Measurements from ENCODE around the gene HAL. TPM values are rescaled to one million over a fixed set of nuclear protein-coding genes. Genes with fewer than 3 reads are reported as not detected.

HAL gene
- total and polyA plus RNA-seq, 4 donors = 62.4 to 174 (median 119) TPM

GRCh38 chr12:95978351-95978750, 17.8 kb downstream of the HAL start:
- H3K4me1 ChIP-seq (ENCODE audit: control insufficient read depth in 4 of 4, insufficient read depth in 4 of 4, low read length in 3 of 4) = peaks cover 4 to 37% (median 25%) of the 10 kb centered on the region in 4 donors
- no peaks in the 10 kb centered on the region for H3K27me3 ChIP-seq (ENCODE audit: control insufficient read depth in 4 of 4, insufficient read depth in 4 of 4, low read length in 3 of 4)
- no peak for DNase-seq (ENCODE audit: low spot score)
- WGBS = 95% methylated on average over 5 of the region's 5 CpGs
- H3K4me3 ChIP-seq (ENCODE audit: low read depth in 1 of 3, low read length in 3 of 3) = no peak overlapping the region
- peaks cover 2 to 46% (median 29%) of the 10 kb centered on the region in 4 donors for H3K36me3 ChIP-seq (ENCODE audit: control insufficient read depth in 4 of 4, insufficient read depth in 3 of 4, low read depth in 1 of 4, low read length in 3 of 4)
- H3K9me3 ChIP-seq (ENCODE audit: control insufficient read depth in 4 of 4, low read length in 3 of 4) = no peaks in the 10 kb centered on the region
- no peak overlapping the region for H3K9ac ChIP-seq (ENCODE audit: low read depth in 1 of 2, low read length in 2 of 2)
- TF ChIP-seq JUND (IDR thresholded peaks at IDR 0.05) (peak in 1 of 2 donors; percentile 4), EGR1 (IDR thresholded peaks at IDR 0.05; ENCODE audit: low read depth in 2 of 2) (no peak)
- H3K27ac ChIP-seq (ENCODE audit: low read depth in 1 of 2, low read length in 2 of 2) = no peak overlapping the region

GRCh38 chr12:95977764-95978305, 18.3 kb downstream of the HAL start:
- no peak overlapping the region for H3K4me3 ChIP-seq (ENCODE audit: low read depth in 1 of 3, low read length in 3 of 3)
- H3K36me3 ChIP-seq (ENCODE audit: control insufficient read depth in 4 of 4, insufficient read depth in 3 of 4, low read depth in 1 of 4, low read length in 3 of 4) = peaks cover 2 to 47% (median 28%) of the 10 kb centered on the region in 4 donors
- peaks cover 4 to 41% (median 30%) of the 10 kb centered on the region in 4 donors for H3K4me1 ChIP-seq (ENCODE audit: control insufficient read depth in 4 of 4, insufficient read depth in 4 of 4, low read length in 3 of 4)
- no peak for DNase-seq (ENCODE audit: low spot score)
- no peaks in the 10 kb centered on the region for H3K9me3 ChIP-seq (ENCODE audit: control insufficient read depth in 4 of 4, low read length in 3 of 4)
- H3K27ac ChIP-seq (ENCODE audit: low read depth in 1 of 2, low read length in 2 of 2) = no peak overlapping the region
- WGBS = 94% methylated on average over 11 of the region's 11 CpGs
- no peaks in the 10 kb centered on the region for H3K27me3 ChIP-seq (ENCODE audit: control insufficient read depth in 4 of 4, insufficient read depth in 4 of 4, low read length in 3 of 4)
- no peak overlapping the region for H3K9ac ChIP-seq (ENCODE audit: low read depth in 1 of 2, low read length in 2 of 2)
- TF ChIP-seq, protein P1, sequence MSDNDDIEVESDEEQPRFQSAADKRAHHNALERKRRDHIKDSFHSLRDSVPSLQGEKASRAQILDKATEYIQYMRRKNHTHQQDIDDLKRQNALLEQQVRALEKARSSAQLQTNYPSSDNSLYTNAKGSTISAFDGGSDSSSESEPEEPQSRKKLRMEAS (IDR thresholded peaks at IDR 0.05) = no peak
- TF ChIP-seq JUND (IDR thresholded peaks at IDR 0.05) = peak in 1 of 2 donors; percentile 13

GRCh38 chr12:95976416-95976832, 19.7 kb downstream of the HAL start:
- DNase-seq (ENCODE audit: low spot score) = peak; percentile 45
- Histone ChIP-seq H3K9ac (ENCODE audit: low read depth in 1 of 2, low read length in 2 of 2) (no peak overlapping the region), H3K9me3 (ENCODE audit: control insufficient read depth in 4 of 4, low read length in 3 of 4) (no peaks in the 10 kb centered on the region), H3K4me3 (ENCODE audit: low read depth in 1 of 3, low read length in 3 of 3) (no peak overlapping the region), H3K4me1 (ENCODE audit: control insufficient read depth in 4 of 4, insufficient read depth in 4 of 4, low read length in 3 of 4) (peaks cover 4 to 49% (median 34%) of the 10 kb centered on the region in 4 donors), H3K36me3 (ENCODE audit: control insufficient read depth in 4 of 4, insufficient read depth in 3 of 4, low read depth in 1 of 4, low read length in 3 of 4) (peaks cover 2 to 37% (median 21%) of the 10 kb centered on the region in 4 donors), H3K27me3 (ENCODE audit: control insufficient read depth in 4 of 4, insufficient read depth in 4 of 4, low read length in 3 of 4) (no peaks in the 10 kb centered on the region), H3K27ac (ENCODE audit: low read depth in 1 of 2, low read length in 2 of 2) (peak overlapping the region; percentile 6 to 9)
- 39% methylated on average over 8 of the region's 8 CpGs for WGBS
- peak; percentile 90 for TF ChIP-seq JUND (IDR thresholded peaks at IDR 0.05)
- peak; percentile 59 for TF ChIP-seq FOXA1 (IDR thresholded peaks at IDR 0.05)
- peak in 1 of 2 donors; percentile 65 for TF ChIP-seq GABPA (IDR thresholded peaks at IDR 0.05 in 1 of 2, conservative IDR thresholded peaks at IDR 0.05 in 1 of 2)
- TF ChIP-seq, protein P1 (IDR thresholded peaks at IDR 0.05) = peak; percentile 72
- TF ChIP-seq RAD21 (IDR thresholded peaks at IDR 0.05) = peak; percentile 33 to 51
- TF ChIP-seq NR2F2 (IDR thresholded peaks at IDR 0.05) = peak; percentile 60
- TF ChIP-seq, protein P2, sequence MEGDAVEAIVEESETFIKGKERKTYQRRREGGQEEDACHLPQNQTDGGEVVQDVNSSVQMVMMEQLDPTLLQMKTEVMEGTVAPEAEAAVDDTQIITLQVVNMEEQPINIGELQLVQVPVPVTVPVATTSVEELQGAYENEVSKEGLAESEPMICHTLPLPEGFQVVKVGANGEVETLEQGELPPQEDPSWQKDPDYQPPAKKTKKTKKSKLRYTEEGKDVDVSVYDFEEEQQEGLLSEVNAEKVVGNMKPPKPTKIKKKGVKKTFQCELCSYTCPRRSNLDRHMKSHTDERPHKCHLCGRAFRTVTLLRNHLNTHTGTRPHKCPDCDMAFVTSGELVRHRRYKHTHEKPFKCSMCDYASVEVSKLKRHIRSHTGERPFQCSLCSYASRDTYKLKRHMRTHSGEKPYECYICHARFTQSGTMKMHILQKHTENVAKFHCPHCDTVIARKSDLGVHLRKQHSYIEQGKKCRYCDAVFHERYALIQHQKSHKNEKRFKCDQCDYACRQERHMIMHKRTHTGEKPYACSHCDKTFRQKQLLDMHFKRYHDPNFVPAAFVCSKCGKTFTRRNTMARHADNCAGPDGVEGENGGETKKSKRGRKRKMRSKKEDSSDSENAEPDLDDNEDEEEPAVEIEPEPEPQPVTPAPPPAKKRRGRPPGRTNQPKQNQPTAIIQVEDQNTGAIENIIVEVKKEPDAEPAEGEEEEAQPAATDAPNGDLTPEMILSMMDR (IDR thresholded peaks at IDR 0.05; ENCODE audit: low read depth, low read length, missing input control) = no peak
- TF ChIP-seq TAF1 (conservative IDR thresholded peaks at IDR 0.05) = no peak
- TF ChIP-seq HNF4G (IDR thresholded peaks at IDR 0.05) = peak; percentile 73
- TF ChIP-seq SP1 (IDR thresholded peaks at IDR 0.05) = peak; percentile 83
- TF ChIP-seq, protein P3, sequence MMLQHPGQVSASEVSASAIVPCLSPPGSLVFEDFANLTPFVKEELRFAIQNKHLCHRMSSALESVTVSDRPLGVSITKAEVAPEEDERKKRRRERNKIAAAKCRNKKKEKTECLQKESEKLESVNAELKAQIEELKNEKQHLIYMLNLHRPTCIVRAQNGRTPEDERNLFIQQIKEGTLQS (IDR thresholded peaks at IDR 0.05) = peak; percentile 66
- peak; percentile 84 for TF ChIP-seq YY1 (IDR thresholded peaks at IDR 0.05)
- TF ChIP-seq, protein P4, sequence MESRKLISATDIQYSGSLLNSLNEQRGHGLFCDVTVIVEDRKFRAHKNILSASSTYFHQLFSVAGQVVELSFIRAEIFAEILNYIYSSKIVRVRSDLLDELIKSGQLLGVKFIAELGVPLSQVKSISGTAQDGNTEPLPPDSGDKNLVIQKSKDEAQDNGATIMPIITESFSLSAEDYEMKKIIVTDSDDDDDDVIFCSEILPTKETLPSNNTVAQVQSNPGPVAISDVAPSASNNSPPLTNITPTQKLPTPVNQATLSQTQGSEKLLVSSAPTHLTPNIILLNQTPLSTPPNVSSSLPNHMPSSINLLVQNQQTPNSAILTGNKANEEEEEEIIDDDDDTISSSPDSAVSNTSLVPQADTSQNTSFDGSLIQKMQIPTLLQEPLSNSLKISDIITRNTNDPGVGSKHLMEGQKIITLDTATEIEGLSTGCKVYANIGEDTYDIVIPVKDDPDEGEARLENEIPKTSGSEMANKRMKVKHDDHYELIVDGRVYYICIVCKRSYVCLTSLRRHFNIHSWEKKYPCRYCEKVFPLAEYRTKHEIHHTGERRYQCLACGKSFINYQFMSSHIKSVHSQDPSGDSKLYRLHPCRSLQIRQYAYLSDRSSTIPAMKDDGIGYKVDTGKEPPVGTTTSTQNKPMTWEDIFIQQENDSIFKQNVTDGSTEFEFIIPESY (IDR thresholded peaks at IDR 0.05) = peak; percentile 72
- TF ChIP-seq EGR1 (IDR thresholded peaks at IDR 0.05; ENCODE audit: low read depth in 2 of 2) = peak in 1 of 2 donors; percentile 18
- peak; percentile 97 to 98 for TF ChIP-seq RXRA (IDR thresholded peaks at IDR 0.05)
- TF ChIP-seq HNF4A (conservative IDR thresholded peaks at IDR 0.05) = peak; percentile 88 to 92
- TF ChIP-seq FOXA2 (IDR thresholded peaks at IDR 0.05) = peak; percentile 43
- peak; percentile 57 for TF ChIP-seq REST (IDR thresholded peaks at IDR 0.05)
